K562 (cell line): ENCODE measurements around the gene NUMB. TPM values are rescaled to one million over a fixed set of nuclear protein-coding genes. Genes with fewer than 3 reads are reported as not detected.

Source experiments
- ATAC-seq: fragments of 200-7000 bp; cut with Tn5 transposase; 3 replicates; pipeline ENCODE4 v1.9.1; 2020; ENCODE audit warnings: moderate library complexity
- BruUV-seq: library from RNA; stranded (reverse); fragments of 400-500 nt; replicated peaks from 2 replicates; lab custom pipeline; 2021; lab: Mats Ljungman, UMichigan
- CTCF ChIA-PET: fragments of 300-600 bp; formaldehyde crosslinking; extraction: SDS; loops from one replicate; lab custom pipeline; 2021; ENCODE audit warnings: low intra/inter-chr PET ratio; lab: Yijun Ruan, JAX
- POLR2A ChIA-PET: fragments of 300-600, 350-650 bp; sonication (Branson Sonifier 250); formaldehyde crosslinking; extraction: SDS; loops from one replicate; lab custom pipeline; 2021; ENCODE audit warnings: antibody characterized with exemption, inconsistent platforms; lab: Yijun Ruan, JAX
- DNase-seq, 4 experiments: peaks; one replicate each; pipeline versions ENCODE4 v3.0.0 to v3.0.0-alpha.2; 2011 to 2018; ENCODE audit warnings: low spot score in 3 of 4, mixed read lengths in 3 of 4; ENCODE audit errors: extremely low read depth in 1 of 4
- FAIRE-seq: peaks from 2 replicates; lab custom pipeline; 2011; peaks lifted over from hg19 to GRCh38; lab: Jason Lieb, UNC
- H2AFZ ChIP-seq: 2 replicates; pipeline ENCODE4 v1.6.0; 2011; ENCODE audit warnings: low read depth, low read length, control low read depth, inconsistent platforms
- H3K27ac ChIP-seq: fragments of 200-600 bp; 3 replicates; pipeline ENCODE4 v1.8.0; 2011; ENCODE audit warnings: low read depth, mild to moderate bottlenecking, control low read depth, inconsistent platforms, low read length, moderate library complexity, mixed read lengths; ENCODE audit errors: extremely low read depth
- H3K27me3 ChIP-seq, 2 experiments: fragments of 300-600 bp in 1 of 2; 2 replicates in 1 of 2; 3 replicates in 1 of 2; pipeline versions ENCODE4 v1.6.0 to v1.8.0; 2011; ENCODE audit warnings: inconsistent platforms in 2 of 2, low read length in 2 of 2, mild to moderate bottlenecking in 1 of 2, mixed read lengths in 1 of 2, moderate library complexity in 1 of 2; ENCODE audit not compliant: control insufficient read depth in 2 of 2, insufficient read depth in 2 of 2
- H3K36me3 ChIP-seq: fragments of 300-600 bp; 3 replicates; pipeline ENCODE4 v1.8.0; 2011; ENCODE audit warnings: mild to moderate bottlenecking, low read length, inconsistent platforms; ENCODE audit not compliant: control insufficient read depth, insufficient read depth
- H3K4me1 ChIP-seq, 2 experiments: fragments of 200-600 bp in 1 of 2; replicated peaks in 1 of 2; 2 replicates in 1 of 2; 3 replicates in 1 of 2; pipeline versions ENCODE4 v1.5.1 to v1.8.0; 2011; ENCODE audit warnings: inconsistent platforms in 2 of 2, low read length in 2 of 2, mild to moderate bottlenecking in 1 of 2, mixed read lengths in 1 of 2, moderate library complexity in 1 of 2; ENCODE audit not compliant: control insufficient read depth in 2 of 2, insufficient read depth in 2 of 2
- H3K4me2 ChIP-seq: 2 replicates; pipeline ENCODE4 v1.6.1; 2011; ENCODE audit warnings: low read length, control low read depth, inconsistent platforms, mixed read lengths; ENCODE audit not compliant: insufficient read depth
- H3K4me3 ChIP-seq: fragments of 200-600 bp; sonication (generic), shearing (Covaris generic); 2 replicates; pipeline ENCODE4 v1.5.1; 2016; ENCODE audit warnings: control low read depth, inconsistent platforms
- H3K79me2 ChIP-seq: fragments of 200-600 bp; 3 replicates; pipeline ENCODE4 v1.8.0; 2011; ENCODE audit warnings: low read length, inconsistent platforms; ENCODE audit not compliant: control insufficient read depth, insufficient read depth
- H3K9ac ChIP-seq, 2 experiments: 2 replicates each; pipeline versions ENCODE4 v1.6.0 to v1.6.1; 2011; ENCODE audit warnings: low read depth in 2 of 2, low read length in 2 of 2, control low read depth in 1 of 2, inconsistent platforms in 1 of 2, mild to moderate bottlenecking in 1 of 2, mixed read lengths in 1 of 2; ENCODE audit not compliant: insufficient read depth in 1 of 2
- H3K9me1 ChIP-seq: one replicate; pipeline ENCODE4 v1.6.0; 2011; ENCODE audit warnings: inconsistent platforms, mild to moderate bottlenecking, low read length, moderate library complexity; ENCODE audit not compliant: control insufficient read depth, insufficient read depth
- H3K9me3 ChIP-seq: replicated peaks from 2 replicates; pipeline ENCODE4 v1.5.1; 2011; ENCODE audit warnings: low read depth, low read length, inconsistent platforms; ENCODE audit not compliant: control insufficient read depth, insufficient read depth
- H4K20me1 ChIP-seq: replicated peaks from 2 replicates; pipeline ENCODE4 v1.6.1; 2011; ENCODE audit warnings: low read length, inconsistent platforms, mixed read lengths; ENCODE audit not compliant: control insufficient read depth, insufficient read depth
- BCOR ChIP-seq: fragments of 450-650 bp; IDR thresholded peaks from 2 replicates; pipeline ENCODE4 v1.6.1; 2016
- C11orf30 ChIP-seq: fragments of 450-650 bp; IDR thresholded peaks from 2 replicates; pipeline ENCODE4 v1.6.1; 2016; ENCODE audit warnings: low read depth, mild to moderate bottlenecking
- CSDE1 ChIP-seq, 2 experiments: fragments of 450-650 bp; IDR thresholded peaks; 2 replicates each; pipeline ENCODE4 v1.6.1; 2016; ENCODE audit warnings: mild to moderate bottlenecking in 1 of 2
- GATAD2B ChIP-seq: fragments of 450-650 bp; IDR thresholded peaks from 2 replicates; pipeline ENCODE4 v1.6.1; 2017; ENCODE audit warnings: mild to moderate bottlenecking, borderline replicate concordance
- HIVEP1 ChIP-seq: fragments of 250-450 bp; sonication (Bioruptor Pico); IDR thresholded peaks from 2 replicates; pipeline ENCODE4 v1.4.0; 2020; ENCODE audit warnings: mild to moderate bottlenecking
- RBM25 ChIP-seq: fragments of 200-400 bp; formaldehyde crosslinking; IDR thresholded peaks from 2 replicates; pipeline ENCODE4 v1.6.1; 2018; ENCODE audit warnings: low read length, low read depth, moderate library complexity; ENCODE audit not compliant: severe bottlenecking
- ZNF121 ChIP-seq: sonication (generic); formaldehyde crosslinking; conservative IDR thresholded peaks from 2 replicates; pipeline ENCODE4 v1.8.0; 2022; ENCODE audit warnings: missing genetic modification reagents
- ZNF589 ChIP-seq: fragments of 200-800 bp; sonication (Bioruptor generic); IDR thresholded peaks from 2 replicates; pipeline ENCODE4 v1.6.1; 2016; ENCODE audit warnings: low read depth, missing genetic modification characterization, missing compliant biosample characterization
- WGBS: fragments of 100-300 bp; shearing (Covaris generic); methylation state at CpG from one replicate; pipeline ENCODE4 v1.1.6; 2016; ENCODE audit warnings: low coverage, mixed read lengths; ENCODE audit not compliant: insufficient coverage; ENCODE audit errors: missing lambda C conversion rate; 5-methylcytosine and 5-hydroxymethylcytosine counted together
- in situ Hi-C: fragments of 300-500 bp; cut with MboI; formaldehyde crosslinking; loops from 4 replicates; pipeline ENCODE4 v1.15.0; 2018; ENCODE audit warnings: inconsistent platforms, mixed read lengths
- intact Hi-C: fragments of 100-400 bp; cut with micrococcal nuclease; formaldehyde crosslinking; loops from 2 replicates; pipeline ENCODE4 v1.14.2; 2022
- polyA plus RNA-seq, 8 experiments: library from polyadenylated mRNA; depleted of rRNA in 4 of 8; stranded (reverse) in 5 of 8; unstranded in 3 of 8; fragments of >200 nt; fragmentation: Nextera tagmentation in 2 of 8; fragmentation: Illumina TruSeq in 1 of 8; extraction: Ambion mirVana in 2 of 8; extraction: Trizol in 1 of 8; gene quantifications; 2 replicates each; pipeline versions ENCODE4 v1.2.1 to v1.2.3, GENCODE V29; 2011 to 2014; ENCODE audit warnings: inconsistent platforms in 1 of 8, missing spikeins in 1 of 8
- total RNA-seq, 7 experiments: library from RNA; depleted of rRNA in 6 of 7; stranded (reverse); fragments of >200 nt in 6 of 7; fragmentation: Illumina TruSeq in 2 of 7; extraction: Trizol in 2 of 7; gene quantifications; 2 replicates each; pipeline versions ENCODE4 v1.2.1 to v1.2.3, GENCODE V29; 2011 to 2021; ENCODE audit warnings: low replicate concordance in 1 of 7
- TF ChIP-seq, protein P1 (sequence below): fragments of 150-350 bp; IDR thresholded peaks from 2 replicates; pipeline ENCODE4 v1.6.1; 2014; ENCODE audit warnings: low read depth, mild to moderate bottlenecking, low read length, borderline replicate concordance
- TF ChIP-seq, protein P2 (sequence below): fragments of 250-450 bp; sonication (Bioruptor Pico); IDR thresholded peaks from 2 replicates; pipeline ENCODE4 v1.8.0; 2022; ENCODE audit warnings: inconsistent platforms, mild to moderate bottlenecking, moderate library complexity, borderline replicate concordance

NUMB gene
- total and polyA plus RNA-seq, 9 of the 15 experiments (the other 6 are each of a cell fraction or from before 2014, with no cell fraction given), result 13.5 to 54.0 (median 32.3) TPM

DNA sequence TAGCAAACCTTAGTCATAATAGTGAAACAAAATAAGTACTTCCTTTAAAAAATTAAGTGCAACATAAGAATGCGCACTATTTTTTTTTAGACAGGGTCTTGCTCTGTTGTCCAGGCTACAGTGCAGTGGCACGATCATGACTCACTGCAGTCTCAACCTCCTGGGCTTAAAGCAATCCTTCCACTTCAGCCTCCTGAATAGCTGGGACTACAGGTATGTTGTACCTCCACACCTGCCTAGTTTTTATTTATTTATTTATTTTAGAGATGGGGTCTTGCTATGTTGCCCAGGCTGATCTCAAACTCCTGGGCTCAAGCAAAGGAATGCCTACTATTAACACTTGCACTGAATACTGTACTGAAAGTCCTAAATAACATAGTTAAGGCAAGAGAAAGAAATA is 93.8 kb downstream of the NUMB start:
- BruUV-seq, result no TSS peak

DNA sequence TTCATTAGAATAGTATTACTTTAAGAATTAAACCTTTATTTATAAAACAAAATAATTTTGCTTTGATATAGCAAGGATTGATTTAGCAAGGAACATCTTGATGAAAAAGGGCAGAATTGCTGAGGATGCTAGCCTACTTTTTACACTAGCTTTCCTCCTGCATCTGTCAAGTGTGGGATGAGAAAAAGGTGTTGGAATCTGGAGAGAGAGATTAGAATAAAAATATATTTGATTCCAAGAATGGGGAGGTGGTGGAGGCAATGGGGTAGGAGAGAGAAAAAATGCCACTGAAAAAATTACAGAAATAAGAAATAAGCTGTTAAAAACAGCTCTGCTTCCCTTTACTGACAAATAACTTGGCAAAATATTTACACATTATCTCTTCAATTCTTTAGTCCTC is 98.9 kb downstream of the NUMB start:
- POLR2A ChIA-PET, result no interaction called here
- H3K27me3 ChIP-seq, result no peaks in the 10 kb centered on the region
- peaks cover 4% of the 10 kb centered on the region; the same call in 1 of the 3 replicates for H3K36me3 ChIP-seq
- CTCF ChIA-PET, result no interaction called here
- ATAC-seq (no peak), FAIRE-seq (no peak), DNase-seq (no peak)
- no peak overlapping the region for H3K27ac ChIP-seq
- H3K4me2 ChIP-seq, result no peak overlapping the region
- H3K9me1 ChIP-seq, result no peaks in the 10 kb centered on the region
- BruUV-seq, result no TSS peak
- H3K9ac ChIP-seq, result no peak overlapping the region
- H2AFZ ChIP-seq, result no peak overlapping the region
- in situ Hi-C loops (no loop called here), intact Hi-C loops (no loop called here)
- H4K20me1 ChIP-seq, result no peaks in the 10 kb centered on the region
- H3K79me2 ChIP-seq, result no peaks in the 10 kb centered on the region; the same call in 2 of the 3 replicates
- no peaks in the 10 kb centered on the region for H3K4me1 ChIP-seq
- H3K4me3 ChIP-seq, result no peak overlapping the region
- H3K9me3 ChIP-seq, result no peaks in the 10 kb centered on the region
- no peak for TF ChIP-seq C11orf30
- TF ChIP-seq, protein P1, sequence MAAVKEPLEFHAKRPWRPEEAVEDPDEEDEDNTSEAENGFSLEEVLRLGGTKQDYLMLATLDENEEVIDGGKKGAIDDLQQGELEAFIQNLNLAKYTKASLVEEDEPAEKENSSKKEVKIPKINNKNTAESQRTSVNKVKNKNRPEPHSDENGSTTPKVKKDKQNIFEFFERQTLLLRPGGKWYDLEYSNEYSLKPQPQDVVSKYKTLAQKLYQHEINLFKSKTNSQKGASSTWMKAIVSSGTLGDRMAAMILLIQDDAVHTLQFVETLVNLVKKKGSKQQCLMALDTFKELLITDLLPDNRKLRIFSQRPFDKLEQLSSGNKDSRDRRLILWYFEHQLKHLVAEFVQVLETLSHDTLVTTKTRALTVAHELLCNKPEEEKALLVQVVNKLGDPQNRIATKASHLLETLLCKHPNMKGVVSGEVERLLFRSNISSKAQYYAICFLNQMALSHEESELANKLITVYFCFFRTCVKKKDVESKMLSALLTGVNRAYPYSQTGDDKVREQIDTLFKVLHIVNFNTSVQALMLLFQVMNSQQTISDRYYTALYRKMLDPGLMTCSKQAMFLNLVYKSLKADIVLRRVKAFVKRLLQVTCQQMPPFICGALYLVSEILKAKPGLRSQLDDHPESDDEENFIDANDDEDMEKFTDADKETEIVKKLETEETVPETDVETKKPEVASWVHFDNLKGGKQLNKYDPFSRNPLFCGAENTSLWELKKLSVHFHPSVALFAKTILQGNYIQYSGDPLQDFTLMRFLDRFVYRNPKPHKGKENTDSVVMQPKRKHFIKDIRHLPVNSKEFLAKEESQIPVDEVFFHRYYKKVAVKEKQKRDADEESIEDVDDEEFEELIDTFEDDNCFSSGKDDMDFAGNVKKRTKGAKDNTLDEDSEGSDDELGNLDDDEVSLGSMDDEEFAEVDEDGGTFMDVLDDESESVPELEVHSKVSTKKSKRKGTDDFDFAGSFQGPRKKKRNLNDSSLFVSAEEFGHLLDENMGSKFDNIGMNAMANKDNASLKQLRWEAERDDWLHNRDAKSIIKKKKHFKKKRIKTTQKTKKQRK, result no peak
- TF ChIP-seq CSDE1 (IDR thresholded peaks at IDR 0.05), result no peak

More for the DNA sequence above, 93.8 kb downstream of the NUMB start:
- ATAC-seq, result no peak
- intact Hi-C loops (no loop called here), in situ Hi-C loops (no loop called here)
- no peak overlapping the region for H3K9ac ChIP-seq
- FAIRE-seq, result no peak
- WGBS, result 100% methylated on average over 2 of the region's 2 CpGs
- H3K27ac ChIP-seq, result no peak overlapping the region
- no peaks in the 10 kb centered on the region for H3K9me1 ChIP-seq
- POLR2A ChIA-PET, result no interaction called here
- DNase-seq, result no peak
- no peaks in the 10 kb centered on the region for H3K4me1 ChIP-seq
- H3K36me3 ChIP-seq, result peaks cover 4% of the 10 kb centered on the region; the same call in 1 of the 3 replicates
- no peaks in the 10 kb centered on the region for H3K9me3 ChIP-seq
- H3K4me2 ChIP-seq, result no peak overlapping the region
- H3K27me3 ChIP-seq, result no peaks in the 10 kb centered on the region
- H3K79me2 ChIP-seq, result no peaks in the 10 kb centered on the region; the same call in 2 of the 3 replicates
- CTCF ChIA-PET, result no interaction called here
- no peaks in the 10 kb centered on the region for H4K20me1 ChIP-seq
- H3K4me3 ChIP-seq, result no peak overlapping the region
- TF ChIP-seq HIVEP1 (CRISPR knock-in tag) (no peak), ZNF121 (peak; percentile 93; the same call in 1 of the 2 replicates), ZNF589 (CRISPR knock-in tag) (no peak), BCOR (peak; percentile 38; the same call in 1 of the 2 replicates), RBM25 (peak; percentile 65), GATAD2B (no peak)
- TF ChIP-seq, protein P2, sequence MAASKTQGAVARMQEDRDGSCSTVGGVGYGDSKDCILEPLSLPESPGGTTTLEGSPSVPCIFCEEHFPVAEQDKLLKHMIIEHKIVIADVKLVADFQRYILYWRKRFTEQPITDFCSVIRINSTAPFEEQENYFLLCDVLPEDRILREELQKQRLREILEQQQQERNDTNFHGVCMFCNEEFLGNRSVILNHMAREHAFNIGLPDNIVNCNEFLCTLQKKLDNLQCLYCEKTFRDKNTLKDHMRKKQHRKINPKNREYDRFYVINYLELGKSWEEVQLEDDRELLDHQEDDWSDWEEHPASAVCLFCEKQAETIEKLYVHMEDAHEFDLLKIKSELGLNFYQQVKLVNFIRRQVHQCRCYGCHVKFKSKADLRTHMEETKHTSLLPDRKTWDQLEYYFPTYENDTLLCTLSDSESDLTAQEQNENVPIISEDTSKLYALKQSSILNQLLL (CRISPR knock-in tag), result no peak
- TF ChIP-seq, all 486 proteins: peak for 3
- no peak overlapping the region for H2AFZ ChIP-seq
